ENCODE data around the gene IFITM1. TPM values are rescaled to one million over a fixed set of nuclear protein-coding genes. Genes with fewer than 3 reads are reported as not detected.

Gene IFITM1
- total RNA-seq = 12.1 and 23.9 TPM in 2 replicates

DNA sequence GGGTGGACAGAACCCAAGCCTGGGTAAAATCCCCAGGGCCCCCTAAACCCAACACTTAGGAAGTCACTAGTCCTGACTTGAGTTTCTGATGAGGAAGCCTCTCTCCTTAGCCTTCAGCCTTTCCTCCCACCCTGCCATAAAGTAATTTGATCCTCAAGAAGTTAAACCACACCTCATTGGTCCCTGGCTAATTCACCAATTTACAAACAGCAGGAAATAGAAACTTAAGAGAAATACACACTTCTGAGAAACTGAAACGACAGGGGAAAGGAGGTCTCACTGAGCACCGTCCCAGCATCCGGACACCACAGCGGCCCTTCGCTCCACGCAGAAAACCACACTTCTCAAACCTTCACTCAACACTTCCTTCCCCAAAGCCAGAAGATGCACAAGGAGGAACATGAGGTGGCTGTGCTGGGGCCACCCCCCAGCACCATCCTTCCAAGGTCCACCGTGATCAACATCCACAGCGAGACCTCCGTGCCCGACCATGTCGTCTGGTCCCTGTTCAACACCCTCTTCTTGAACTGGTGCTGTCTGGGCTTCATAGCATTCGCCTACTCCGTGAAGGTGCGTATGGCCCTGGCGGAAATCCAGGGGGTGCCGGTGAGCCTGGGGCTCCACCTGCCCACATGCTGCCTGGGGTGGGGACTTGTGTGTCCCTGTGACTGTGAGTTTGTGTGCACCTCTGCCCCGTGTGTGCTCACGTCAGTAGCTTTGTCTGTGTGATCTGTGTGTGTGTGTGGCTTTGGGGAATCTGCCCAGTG, at the start of gene IFITM1:
TSS of gene IFITM1 (plus strand) at position 254 of the 767 bp plus-strand sequence. CDS start at position 385, 131 bp downstream.

DNA sequence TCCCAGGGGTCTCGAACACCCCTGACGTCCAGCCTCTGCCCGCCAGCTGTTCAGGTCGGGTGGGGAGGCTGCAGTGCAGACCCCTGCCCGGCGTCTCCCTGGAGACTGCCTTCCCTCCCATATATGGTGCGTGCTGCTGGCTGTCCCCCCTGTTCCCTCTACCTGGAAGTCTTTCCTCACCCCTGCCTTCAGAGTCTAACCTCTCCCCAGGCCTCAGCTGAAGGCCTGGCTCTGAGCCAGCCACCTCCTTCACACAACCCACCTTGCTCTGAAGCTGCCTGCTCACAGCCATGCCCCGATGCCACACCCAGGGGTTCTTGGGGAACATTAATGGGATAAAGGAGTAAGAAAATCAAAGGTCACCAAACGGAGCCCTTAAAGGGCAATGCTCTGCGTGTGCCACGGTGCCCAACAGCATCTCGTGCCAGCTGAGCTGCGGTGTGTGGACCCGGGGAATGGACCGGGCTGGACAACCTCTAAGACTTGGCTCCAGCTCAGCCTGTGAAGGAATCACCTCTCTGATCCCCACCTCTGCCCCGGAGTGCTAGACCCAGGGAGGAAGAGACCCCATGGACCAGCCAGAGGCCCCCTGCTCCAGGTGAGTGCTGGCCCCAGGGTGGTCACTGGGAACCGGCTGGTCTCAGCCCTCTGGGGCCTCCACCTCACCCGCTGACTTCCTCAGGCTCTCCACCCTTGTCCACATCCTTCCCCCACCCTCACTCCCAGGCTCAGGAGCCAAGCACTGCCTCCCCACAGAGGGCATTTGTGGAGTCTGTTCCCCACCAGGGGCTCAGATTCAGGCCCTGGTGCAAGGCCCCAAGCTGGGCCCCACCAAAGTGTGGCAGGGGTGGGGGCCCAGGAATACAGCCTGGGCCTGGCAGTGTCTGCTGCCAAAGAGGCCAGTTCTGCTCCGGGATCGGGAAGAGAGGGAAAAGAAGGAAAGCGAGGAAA, 35.6 kb upstream of the IFITM1 start, which contains the start of gene NLRP6:
TSS of gene NLRP6 (plus strand) at position 407 of the 951 bp plus-strand sequence. CDS start at position 570, 163 bp downstream.

DNA sequence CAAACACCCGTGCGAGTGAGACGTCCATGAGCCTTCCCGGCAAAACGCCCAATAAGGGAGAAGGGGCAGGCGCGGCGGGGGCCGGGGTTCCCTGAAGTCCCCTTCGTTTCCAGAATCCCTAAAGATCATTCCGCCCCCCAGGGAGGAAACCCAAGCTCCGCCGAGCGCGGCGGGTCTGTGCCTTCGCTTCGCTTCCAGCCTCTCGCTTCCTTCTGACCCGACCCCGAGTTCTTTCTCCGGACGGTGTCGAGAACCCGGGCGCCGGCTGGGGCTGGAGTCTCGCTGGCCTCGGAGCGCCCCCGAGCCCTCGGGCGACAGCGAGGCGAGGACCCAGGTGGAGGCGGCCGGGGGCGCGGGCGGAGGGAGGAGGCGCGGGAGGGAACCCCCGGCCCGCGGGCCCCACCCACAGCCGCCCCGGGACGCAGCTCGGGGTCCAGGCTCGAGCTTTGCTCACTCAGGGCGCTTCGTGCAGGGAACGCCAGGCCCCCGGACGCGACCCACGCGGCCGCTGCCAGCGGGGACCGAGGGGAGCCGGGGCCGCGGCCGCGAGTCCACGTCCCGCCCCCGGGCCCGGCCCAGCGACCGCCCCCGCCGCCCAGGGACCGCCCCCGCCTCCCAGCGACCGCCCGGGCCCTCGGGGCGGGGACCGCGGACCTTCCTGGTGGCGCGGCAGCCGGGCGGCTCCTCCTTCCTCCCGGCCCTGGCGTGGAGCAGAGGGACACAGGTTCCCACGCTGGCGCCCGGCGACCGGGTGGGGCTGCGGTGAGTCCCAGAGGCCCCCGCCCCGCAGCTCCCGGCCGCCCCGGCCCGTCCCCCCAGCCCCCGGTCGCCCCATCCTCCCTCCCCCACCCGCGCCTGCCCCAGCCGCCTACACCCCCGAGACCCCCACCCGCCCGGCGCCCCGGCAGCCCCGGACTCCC, 25.1 kb upstream of the IFITM1 start, which contains the start of gene PGGHG:
TSS of gene PGGHG (plus strand) at position 649 of the 920 bp plus-strand sequence. CDS start 691 bp downstream, outside the sequence.

DNA sequence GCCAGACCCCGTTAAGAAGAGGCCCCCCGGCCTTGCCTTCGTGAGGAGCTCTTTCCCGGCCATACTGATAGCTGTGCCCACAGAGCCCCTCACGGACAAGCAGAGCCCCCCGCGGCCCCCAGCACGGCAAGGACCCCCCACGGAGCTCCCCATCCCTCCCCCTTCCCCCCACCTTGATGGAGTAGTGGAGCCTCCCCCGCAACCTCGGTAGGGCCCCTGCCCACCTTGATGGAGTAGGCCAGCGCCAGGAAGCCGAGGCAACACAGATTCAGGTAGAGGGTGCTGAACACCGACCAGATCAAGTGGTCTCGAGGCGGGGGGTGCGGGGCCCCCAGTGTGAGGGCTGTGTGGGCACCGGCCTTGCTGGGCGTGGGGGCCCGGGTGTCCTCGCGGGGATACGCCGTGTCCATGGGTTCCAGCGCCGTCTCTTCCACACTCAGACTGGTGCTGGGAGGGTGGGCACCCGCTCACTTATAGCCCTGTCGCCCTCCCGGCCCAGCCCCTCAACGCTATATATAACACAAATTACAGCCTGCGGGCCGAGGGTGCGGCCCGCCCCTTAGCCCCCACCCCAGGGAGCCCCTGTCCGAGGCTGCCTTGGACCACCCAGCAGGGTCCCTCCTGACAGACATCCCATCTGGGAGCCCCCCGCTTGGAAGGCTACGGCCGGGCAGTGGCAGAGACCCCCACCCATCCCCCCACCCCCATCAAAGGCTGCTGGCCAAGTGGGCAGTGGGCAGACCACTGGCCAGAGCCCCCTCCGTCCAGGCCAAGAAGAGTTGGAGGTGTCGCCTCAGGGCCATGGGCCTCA, 14.6 kb upstream of the IFITM1 start, which contains the start of gene IFITM5:
TSS of gene IFITM5 (minus strand) at position 446 of the 811 bp plus-strand sequence. CDS start at position 410, 36 bp downstream.

DNA sequence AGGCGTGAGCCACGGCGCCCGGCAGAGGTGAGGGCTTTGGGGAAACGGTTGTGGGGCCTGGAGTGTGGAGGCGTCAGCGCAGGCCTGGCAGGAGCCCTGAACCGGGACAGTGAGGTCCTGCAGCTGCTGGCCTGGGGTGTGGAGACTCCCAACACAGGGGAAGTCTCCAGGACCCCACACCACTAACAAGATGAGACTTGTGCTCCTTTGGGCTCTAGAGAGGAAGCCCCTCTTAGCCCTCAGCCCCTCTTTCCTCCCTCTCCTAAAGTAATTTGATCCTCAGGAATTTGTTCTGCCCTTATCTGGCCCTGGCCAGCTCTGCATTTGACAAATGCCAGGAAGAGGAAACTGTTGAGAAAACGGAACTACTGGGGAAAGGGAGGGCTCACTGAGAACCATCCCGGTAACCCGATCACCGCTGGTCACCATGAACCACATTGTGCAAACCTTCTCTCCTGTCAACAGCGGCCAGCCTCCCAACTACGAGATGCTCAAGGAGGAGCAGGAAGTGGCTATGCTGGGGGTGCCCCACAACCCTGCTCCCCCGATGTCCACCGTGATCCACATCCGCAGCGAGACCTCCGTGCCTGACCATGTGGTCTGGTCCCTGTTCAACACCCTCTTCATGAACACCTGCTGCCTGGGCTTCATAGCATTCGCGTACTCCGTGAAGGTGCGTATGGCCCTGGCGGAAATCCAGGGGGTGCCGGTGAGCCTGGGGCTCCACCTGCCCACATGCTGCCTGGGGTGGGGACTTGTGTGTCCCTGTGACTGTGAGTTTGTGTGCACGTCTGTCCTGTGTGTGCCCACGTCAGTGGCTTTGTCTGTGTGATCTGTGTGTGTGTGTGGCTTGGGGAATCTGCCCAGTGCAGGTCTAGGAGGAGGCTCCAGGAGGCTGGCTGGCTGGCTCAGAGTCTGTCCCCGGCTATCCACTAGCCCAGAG, 5.8 kb upstream of the IFITM1 start, which contains the start of gene IFITM2:
TSS of gene IFITM2 (plus strand) at position 51 of the 943 bp plus-strand sequence. CDS start at position 428, 377 bp downstream.

Other genes with a start within 250 kb of the IFITM1 start
- gene SCGB1C1, start 121.0 kb upstream of the IFITM1 start, total RNA-seq = not detected in 2 replicates
- 17.9 and 21.6 TPM in 2 replicates for gene BET1L, start 106.6 kb upstream of the IFITM1 start, total RNA-seq
- gene RIC8A, start 106.3 kb upstream of the IFITM1 start, total RNA-seq = 126 and 131 TPM in 2 replicates
- gene SIRT3, start 77.7 kb upstream of the IFITM1 start, total RNA-seq = 6.2 and 8.2 TPM in 2 replicates
- 118 and 202 TPM in 2 replicates for gene PSMD13, start 77.1 kb upstream of the IFITM1 start, total RNA-seq
- not detected in 2 replicates for gene NLRP6, start 35.6 kb upstream of the IFITM1 start, total RNA-seq
- 7.3 and 10.7 TPM in 2 replicates for gene PGGHG, start 24.9 kb upstream of the IFITM1 start, total RNA-seq
- gene IFITM5, start 14.5 kb upstream of the IFITM1 start, total RNA-seq = not detected in 2 replicates
- 11.0 and 15.6 TPM in 2 replicates for gene IFITM2, start 6.2 kb upstream of the IFITM1 start, total RNA-seq
- 17.3 and 29.5 TPM in 2 replicates for gene IFITM3, start 6.8 kb downstream of the IFITM1 start, total RNA-seq
- 1.00 and 1.8 TPM in 2 replicates for gene B4GALNT4, start 55.5 kb downstream of the IFITM1 start, total RNA-seq
- gene PKP3, start 80.2 kb downstream of the IFITM1 start, total RNA-seq = 0.66 and 0.87 TPM in 2 replicates
- gene SIGIRR, start 101.0 kb downstream of the IFITM1 start, total RNA-seq = 6.0 and 8.2 TPM in 2 replicates
- gene ANO9, start 128.0 kb downstream of the IFITM1 start, total RNA-seq = not detected in 2 replicates
- gene PTDSS2, start 136.2 kb downstream of the IFITM1 start, total RNA-seq = 46.3 and 58.1 TPM in 2 replicates
- 402 and 468 TPM in 2 replicates for gene RNH1, start 193.2 kb downstream of the IFITM1 start, total RNA-seq
- 51.5 and 91.3 TPM in 2 replicates for gene HRAS, start 221.5 kb downstream of the IFITM1 start, total RNA-seq
- gene LRRC56, start 223.5 kb downstream of the IFITM1 start, total RNA-seq = 0.62 and 0.77 TPM in 2 replicates
- gene LMNTD2, start 246.7 kb downstream of the IFITM1 start, total RNA-seq = 0.11 and 0.62 TPM in 2 replicates
- gene RASSF7, start 246.9 kb downstream of the IFITM1 start, total RNA-seq = 4.3 and 6.7 TPM in 2 replicates